HCT116 (cell line): ENCODE data around the gene TP53. TPM values are rescaled to one million over a fixed set of nuclear protein-coding genes. Genes with fewer than 3 reads are reported as not detected.

Experiments used
- ATAC-seq: fragments of 200-7000 bp; cut with Tn5 transposase; 2 replicates; pipeline ENCODE4 v1.9.1; 2020; ENCODE audit warnings: mild to moderate bottlenecking, moderate library complexity
- BruUV-seq: library from RNA; stranded (reverse); fragments of 400-500 nt; replicated peaks from 2 replicates; lab custom pipeline; 2021; lab: Mats Ljungman, UMichigan
- CTCF ChIA-PET: fragments of 300-600 bp; sonication (Branson Sonifier 250); formaldehyde crosslinking; loops from one replicate; lab custom pipeline; 2021; ENCODE audit warnings: antibody characterized with exemption; lab: Charles Lee
- POLR2A ChIA-PET: fragments of 300-600, 350-600 bp; sonication (Branson Sonifier 250); formaldehyde crosslinking; loops from one replicate; lab custom pipeline; 2021; ENCODE audit warnings: antibody characterized with exemption; lab: Charles Lee
- RAD21 ChIA-PET, 2 experiments: fragments of 300-600 bp; sonication (Branson Sonifier 250); formaldehyde crosslinking; loops; one replicate each; lab custom pipeline; 2023; ENCODE audit warnings: low total read pairs in 2 of 2; ENCODE audit not compliant: uncharacterized antibody in 2 of 2, unreplicated experiment in 2 of 2, low non-redundant PET in 1 of 2; lab: Charles Lee
- DNase-seq: peaks from one replicate; pipeline ENCODE4 v3.0.0-alpha.2; 2010; ENCODE audit warnings: low read depth, low spot score
- H2AFZ ChIP-seq: fragments of 200-600 bp; shearing (Covaris generic), sonication (generic); 2 replicates; pipeline ENCODE4 v1.6.1; 2017; ENCODE audit warnings: low read depth, mixed run types, mixed read lengths, antibody characterized with exemption, low read length; ENCODE audit not compliant: poor library complexity, severe bottlenecking
- H3K27ac ChIP-seq: 2 replicates; pipeline ENCODE4 v1.5.1; 2012; ENCODE audit warnings: low read depth, low read length
- H3K27me3 ChIP-seq: fragments of 200-600 bp; sonication (generic); 2 replicates; pipeline ENCODE4 v1.6.1; 2016; ENCODE audit warnings: mixed run types, low read length, mixed read lengths; ENCODE audit not compliant: insufficient read depth
- H3K36me3 ChIP-seq, 2 experiments: fragments of 200-500 bp in 1 of 2; fragments of 200-600 bp in 1 of 2; sonication (Bioruptor generic) in 1 of 2; sonication (generic) in 1 of 2; 2 replicates each; pipeline versions ENCODE4 v1.5.1 to v1.6.1; 2014 to 2016; ENCODE audit warnings: low read length in 2 of 2, inconsistent platforms in 1 of 2, mixed read lengths in 1 of 2, mixed run types in 1 of 2; ENCODE audit not compliant: insufficient read depth in 2 of 2, control insufficient read depth in 1 of 2
- H3K4me1 ChIP-seq, 2 experiments: fragments of 200-600 bp in 1 of 2; sonication (generic) in 1 of 2; 2 replicates each; pipeline versions ENCODE4 v1.5.1 to v1.6.1; 2012 to 2017; ENCODE audit warnings: low read length in 2 of 2, inconsistent platforms in 1 of 2, mild to moderate bottlenecking in 1 of 2, mixed read lengths in 1 of 2, mixed run types in 1 of 2, moderate library complexity in 1 of 2; ENCODE audit not compliant: insufficient read depth in 2 of 2, control insufficient read depth in 1 of 2
- H3K4me2 ChIP-seq: fragments of 200-600 bp; sonication (generic); 2 replicates; pipeline ENCODE4 v1.6.1; 2017; ENCODE audit warnings: mixed run types, low read length, mixed read lengths
- H3K4me3 ChIP-seq, 2 experiments: fragments of 200-600 bp in 1 of 2; sonication (generic) in 1 of 2; replicated peaks in 1 of 2; 2 replicates each; pipeline ENCODE4 v1.5.1; 2011 to 2016; ENCODE audit warnings: low read length in 2 of 2, control low read depth in 1 of 2, low read depth in 1 of 2, mild to moderate bottlenecking in 1 of 2, mixed read lengths in 1 of 2, mixed run types in 1 of 2
- H3K79me2 ChIP-seq: fragments of 200-600 bp; sonication (generic); 2 replicates; pipeline ENCODE4 v1.6.1; 2017; ENCODE audit warnings: mild to moderate bottlenecking, mixed run types, low read length, moderate library complexity, mixed read lengths; ENCODE audit not compliant: insufficient read depth
- H3K9ac ChIP-seq: fragments of 200-600 bp; sonication (generic); 2 replicates; pipeline ENCODE4 v1.6.1; 2016; ENCODE audit warnings: low read length, mixed read lengths
- H3K9me2 ChIP-seq: fragments of 200-600 bp; sonication (generic), shearing (Covaris generic); 2 replicates; pipeline ENCODE4 v1.6.1; 2017; ENCODE audit warnings: mixed run types, mild to moderate bottlenecking, moderate library complexity; ENCODE audit not compliant: insufficient read depth
- H3K9me3 ChIP-seq, 2 experiments: fragments of 200-500 bp in 1 of 2; fragments of 200-600 bp in 1 of 2; sonication (Bioruptor generic) in 1 of 2; sonication (generic) in 1 of 2; 2 replicates each; pipeline ENCODE4 v1.6.1; 2014 to 2017; ENCODE audit warnings: low read length in 2 of 2, mixed read lengths in 2 of 2, inconsistent platforms in 1 of 2, low read depth in 1 of 2, mild to moderate bottlenecking in 1 of 2, mixed run types in 1 of 2, moderate library complexity in 1 of 2; ENCODE audit not compliant: control insufficient read depth in 1 of 2, insufficient read depth in 1 of 2
- H4K20me1 ChIP-seq: fragments of 200-600 bp; sonication (generic), shearing (Covaris generic); 2 replicates; pipeline ENCODE4 v1.6.1; 2017; ENCODE audit warnings: mixed run types, mild to moderate bottlenecking, moderate library complexity; ENCODE audit not compliant: insufficient read depth
- ATF3 ChIP-seq: IDR thresholded peaks from 2 replicates; pipeline ENCODE4 v1.6.1; 2012
- CBX3 ChIP-seq: IDR thresholded peaks from 2 replicates; pipeline ENCODE4 v1.6.1; 2012; ENCODE audit warnings: low read depth
- CEBPB ChIP-seq: IDR thresholded peaks from 2 replicates; pipeline ENCODE4 v1.6.1; 2012; ENCODE audit warnings: low read depth
- EZH2 ChIP-seq: fragments of 200-600 bp; sonication (generic); IDR thresholded peaks from 2 replicates; pipeline ENCODE4 v1.6.1; 2017; ENCODE audit warnings: antibody characterized with exemption, mixed run types
- EZH2phosphoT487 ChIP-seq: fragments of 200-600 bp; IDR thresholded peaks from 2 replicates; pipeline ENCODE4 v1.6.1; 2018; ENCODE audit warnings: antibody characterized with exemption, borderline replicate concordance
- FOSL1 ChIP-seq: IDR thresholded peaks from 2 replicates; pipeline ENCODE4 v1.6.1; 2012; ENCODE audit warnings: low read depth
- JUND ChIP-seq: IDR thresholded peaks from 2 replicates; pipeline ENCODE4 v1.6.1; 2012
- POLR2A ChIP-seq: IDR thresholded peaks from 2 replicates; pipeline ENCODE4 v1.7.0; 2011; ENCODE audit warnings: borderline replicate concordance; ENCODE audit not compliant: insufficient read depth, insufficient read length; ENCODE audit errors: extremely low read depth
- POLR2AphosphoS5 ChIP-seq: IDR thresholded peaks from 2 replicates; pipeline ENCODE4 v1.6.1; 2011; ENCODE audit warnings: mild to moderate bottlenecking, low read depth, low read length, moderate library complexity
- RAD21 ChIP-seq: IDR thresholded peaks from 2 replicates; pipeline ENCODE4 v1.6.1; 2012; ENCODE audit warnings: low read depth, mild to moderate bottlenecking
- SIN3A ChIP-seq: IDR thresholded peaks from 2 replicates; pipeline ENCODE4 v1.6.1; 2012; ENCODE audit warnings: low read depth
- SP1 ChIP-seq: IDR thresholded peaks from 2 replicates; pipeline ENCODE4 v1.6.1; 2012; ENCODE audit warnings: low read depth
- SRF ChIP-seq: IDR thresholded peaks from 2 replicates; pipeline ENCODE4 v1.6.1; 2012; ENCODE audit warnings: low read depth
- YY1 ChIP-seq: IDR thresholded peaks from 2 replicates; pipeline ENCODE4 v1.6.1; 2011; ENCODE audit warnings: low read length, low read depth, moderate library complexity, mild to moderate bottlenecking; ENCODE audit not compliant: insufficient replicate concordance; ENCODE audit errors: extremely low read depth
- ZBTB33 ChIP-seq: IDR thresholded peaks from 2 replicates; pipeline ENCODE4 v1.6.1; 2011; ENCODE audit warnings: mild to moderate bottlenecking, low read length, moderate library complexity; ENCODE audit not compliant: insufficient replicate concordance; ENCODE audit errors: extremely low read depth
- intact Hi-C: fragments of 100-400 bp; cut with micrococcal nuclease; formaldehyde crosslinking; loops from 2 replicates; pipeline ENCODE4 v1.10.0; 2022
- total RNA-seq: library from RNA; stranded (reverse); gene quantifications from one replicate; pipeline ENCODE4 v1.2.1, GENCODE V29; 2021; ENCODE audit not compliant: unreplicated experiment
- TF ChIP-seq, protein P1 (sequence below): IDR thresholded peaks from 2 replicates; pipeline ENCODE4 v1.6.1; 2012

TP53 gene
- total RNA-seq, 1 experiment from 2014 or later = 110 TPM

GRCh38 chr17:7668482-7668881 is 18.8 kb downstream of the TP53 start:
- BruUV-seq = no TSS peak
- ATAC-seq = no peak
- Histone ChIP-seq H3K27ac (no peak overlapping the region), H3K27me3 (no peaks in the 10 kb centered on the region), H4K20me1 (no peaks in the 10 kb centered on the region), H3K9ac (no peak overlapping the region), H3K4me2 (no peak overlapping the region), H3K4me1 (no peaks in the 10 kb centered on the region)
- TF ChIP-seq EZH2 (no peak), RAD21 (no peak), YY1 (no peak), FOSL1 (no peak), SRF (no peak), POLR2A (no peak), CBX3 (no peak), CEBPB (no peak)
- TF ChIP-seq, protein P1, sequence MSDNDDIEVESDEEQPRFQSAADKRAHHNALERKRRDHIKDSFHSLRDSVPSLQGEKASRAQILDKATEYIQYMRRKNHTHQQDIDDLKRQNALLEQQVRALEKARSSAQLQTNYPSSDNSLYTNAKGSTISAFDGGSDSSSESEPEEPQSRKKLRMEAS = no peak
- TF ChIP-seq, all 23 proteins: peak for 0
- ChIA-PET POLR2A (interaction anchor here (1.7 kb wide), 1 partner anchor 10 kb away, joined by 3 read pairs; no protein-coding TSS in a partner anchor), RAD21 (no interaction called here), CTCF (no interaction called here)
- H3K9me2 ChIP-seq = no peaks in the 10 kb centered on the region
- peaks cover 0 to 2% of the 10 kb centered on the region in 2 experiments; a peak in 1 of 4 replicates for H3K9me3 ChIP-seq
- peaks cover 6 to 13% of the 10 kb centered on the region in 2 experiments; a peak in 3 of 4 replicates for H3K36me3 ChIP-seq
- no peak overlapping the region for H3K4me3 ChIP-seq
- intact Hi-C loops = no loop called here
- DNase-seq = no peak
- H3K79me2 ChIP-seq = no peaks in the 10 kb centered on the region
- H2AFZ ChIP-seq = no peak overlapping the region

DNA sequence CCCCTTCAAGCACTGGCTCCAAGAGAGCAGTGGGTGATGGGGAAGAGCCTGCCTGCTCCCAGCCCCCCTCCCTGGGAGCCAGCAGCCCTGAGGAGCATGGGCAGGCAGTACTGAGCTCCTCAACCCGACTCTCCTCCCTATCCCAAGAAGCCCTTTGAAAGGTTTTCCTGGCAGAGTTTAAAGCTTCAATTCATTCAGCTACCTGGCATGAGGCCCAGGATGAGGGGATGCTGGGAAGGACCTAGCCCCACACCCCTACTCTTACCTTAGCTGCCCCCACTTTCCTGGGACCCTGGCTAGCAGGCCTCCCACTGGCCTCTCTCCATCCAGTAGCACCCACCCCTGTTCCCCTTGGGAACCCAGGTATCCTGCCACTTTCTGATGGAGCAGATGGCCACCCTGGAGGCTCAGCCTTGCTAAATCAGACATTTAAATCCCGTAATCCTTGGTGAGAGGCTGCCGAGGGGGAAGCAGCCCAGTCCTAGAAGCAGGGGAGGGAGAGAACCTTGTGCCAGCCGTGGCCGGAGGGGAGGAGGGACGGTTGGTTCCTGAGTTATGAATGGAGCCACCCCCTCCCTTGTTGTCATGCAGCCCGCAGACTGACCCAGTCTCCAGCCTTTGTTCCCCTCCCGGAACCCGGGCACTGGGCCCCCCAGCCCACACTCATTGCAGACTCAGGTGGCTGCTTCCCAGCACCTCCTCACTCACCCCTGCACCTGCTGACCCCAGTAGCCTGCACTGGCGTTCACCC is 19.5 kb downstream of the TP53 start:
- Histone ChIP-seq H3K4me3 (no peak overlapping the region), H3K27ac (no peak overlapping the region), H3K36me3 (peaks cover 0 to 11% of the 10 kb centered on the region in 2 experiments; a peak in 2 of 4 replicates), H2AFZ (no peak overlapping the region), H3K9me3 (no peaks in the 10 kb centered on the region), H3K9ac (no peak overlapping the region), H4K20me1 (no peaks in the 10 kb centered on the region), H3K4me1 (no peaks in the 10 kb centered on the region), H3K79me2 (no peaks in the 10 kb centered on the region), H3K4me2 (no peak overlapping the region), H3K9me2 (no peaks in the 10 kb centered on the region), H3K27me3 (no peaks in the 10 kb centered on the region)
- DNase-seq (no peak), ATAC-seq (no peak; the same call in 1 of the 2 replicates)
- BruUV-seq = no TSS peak
- intact Hi-C loops = no loop called here
- POLR2A ChIA-PET = interaction anchor here (1.7 kb wide), 1 partner anchor 10 kb away, joined by 3 read pairs; no protein-coding TSS in a partner anchor
- RAD21 ChIA-PET = no interaction called here
- CTCF ChIA-PET = interaction anchor here (2.0 kb wide), 1 partner anchor 20 kb away, joined by 6 read pairs; the partner anchor contains the start of gene TP53
- no peak for TF ChIP-seq FOSL1
- TF ChIP-seq EZH2phosphoT487 = no peak
- TF ChIP-seq POLR2AphosphoS5 = no peak
- TF ChIP-seq SRF = no peak
- TF ChIP-seq RAD21 = no peak
- no peak for TF ChIP-seq SIN3A
- TF ChIP-seq JUND = no peak
- TF ChIP-seq POLR2A = no peak
- TF ChIP-seq CBX3 = no peak
- TF ChIP-seq ZBTB33 = no peak
- TF ChIP-seq CEBPB = no peak
- TF ChIP-seq YY1 = no peak
- no peak for TF ChIP-seq SP1
- TF ChIP-seq ATF3 = no peak
